Esophagus squamous epithelium (tissue), 4 donors: ENCODE data around the gene DKKL1.

Experiments
- POLR2A ChIP-seq, 4 donors: fragments of 450-650 bp; IDR thresholded peaks; one replicate each; pipeline ENCODE4 v1.6.1; 2017; ENCODE audit warnings: antibody characterized with exemption in 4 of 4, mild to moderate bottlenecking in 4 of 4, moderate library complexity in 3 of 4
- TF ChIP-seq, protein P1 (sequence below), 6 experiments: fragments of 450-650 bp in 4 of 6; fragments of 200-600 bp in 2 of 6; sonication (generic) in 2 of 6; IDR thresholded peaks; one replicate each; pipeline ENCODE4 v1.5.1; 2016 to 2019; ENCODE audit warnings: antibody characterized with exemption in 6 of 6, mild to moderate bottlenecking in 4 of 6, moderate library complexity in 4 of 6

DNA sequence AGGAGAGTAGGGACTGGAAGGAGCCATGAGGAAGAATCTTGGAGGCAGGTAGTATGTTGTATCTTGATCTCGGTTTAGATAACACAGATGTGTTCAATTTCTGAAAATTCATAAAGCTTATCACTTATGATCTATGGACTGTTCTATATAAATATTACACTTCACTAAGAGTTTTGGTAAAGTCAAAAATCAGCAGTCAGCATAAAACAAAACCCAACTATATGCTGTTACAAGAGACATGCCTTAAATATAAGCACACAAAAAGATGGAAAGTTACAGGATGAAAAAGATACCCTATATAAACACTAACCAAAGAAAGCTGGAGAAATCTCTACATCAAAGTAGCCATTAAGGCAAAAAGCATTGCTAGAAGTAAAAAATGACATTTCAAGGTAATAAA lies 19.9 kb downstream of the DKKL1 start:
- TF ChIP-seq, protein P1, sequence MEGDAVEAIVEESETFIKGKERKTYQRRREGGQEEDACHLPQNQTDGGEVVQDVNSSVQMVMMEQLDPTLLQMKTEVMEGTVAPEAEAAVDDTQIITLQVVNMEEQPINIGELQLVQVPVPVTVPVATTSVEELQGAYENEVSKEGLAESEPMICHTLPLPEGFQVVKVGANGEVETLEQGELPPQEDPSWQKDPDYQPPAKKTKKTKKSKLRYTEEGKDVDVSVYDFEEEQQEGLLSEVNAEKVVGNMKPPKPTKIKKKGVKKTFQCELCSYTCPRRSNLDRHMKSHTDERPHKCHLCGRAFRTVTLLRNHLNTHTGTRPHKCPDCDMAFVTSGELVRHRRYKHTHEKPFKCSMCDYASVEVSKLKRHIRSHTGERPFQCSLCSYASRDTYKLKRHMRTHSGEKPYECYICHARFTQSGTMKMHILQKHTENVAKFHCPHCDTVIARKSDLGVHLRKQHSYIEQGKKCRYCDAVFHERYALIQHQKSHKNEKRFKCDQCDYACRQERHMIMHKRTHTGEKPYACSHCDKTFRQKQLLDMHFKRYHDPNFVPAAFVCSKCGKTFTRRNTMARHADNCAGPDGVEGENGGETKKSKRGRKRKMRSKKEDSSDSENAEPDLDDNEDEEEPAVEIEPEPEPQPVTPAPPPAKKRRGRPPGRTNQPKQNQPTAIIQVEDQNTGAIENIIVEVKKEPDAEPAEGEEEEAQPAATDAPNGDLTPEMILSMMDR (IDR thresholded peaks at IDR 0.05) = no peak
- no peak for TF ChIP-seq POLR2A (IDR thresholded peaks at IDR 0.05)
